ENCODE measurements around the gene ARGLU1. TPM values are rescaled to one million over a fixed set of nuclear protein-coding genes. Genes with fewer than 3 reads are reported as not detected.

Gene ARGLU1
- polyA plus RNA-seq, 3 donors, result 22.4 to 168 (median 27.2) TPM

GRCh38 chr13:106609116-106609515 lies 41.2 kb upstream of the ARGLU1 start:
- no peak overlapping the region for H3K4me2 ChIP-seq (replicated peaks; ENCODE audit: extremely low read depth, low read length, poor library complexity, severe bottlenecking)
- no peak overlapping the region for H3K27ac ChIP-seq (ENCODE audit: low read depth in 1 of 2, low read length in 2 of 2)
- TF ChIP-seq CTCF (IDR thresholded peaks at IDR 0.05), result no peak
- Mint-ChIP-seq H3K27me3 (ENCODE audit: low read depth in 3 of 3) (peaks cover 0 to 7% (median 1%) of the 10 kb centered on the region in 3 donors), H3K9me3 (peaks cover 0 to 6% (median 3%) of the 10 kb centered on the region in 7 donors), H3K4me3 (no peak overlapping the region), H3K4me1 (peaks cover 4% of the 10 kb centered on the region), H3K27ac (no peak overlapping the region), H3K36me3 (no peaks in the 10 kb centered on the region)
- H3K9ac ChIP-seq (ENCODE audit: insufficient read depth, low read length, poor library complexity, severe bottlenecking), result no peak overlapping the region
- intact Hi-C loops (cut with micrococcal nuclease), result no loop called here
- no peak overlapping the region for H3K4me3 ChIP-seq (replicated peaks in 1 of 3; ENCODE audit: low read depth in 2 of 3, low read length in 3 of 3)
- no peak overlapping the region for H2AFZ ChIP-seq (ENCODE audit: insufficient read depth, low read depth, low read length, poor library complexity, severe bottlenecking)
- no peaks in the 10 kb centered on the region for H3K9me3 ChIP-seq (replicated peaks in 1 of 2; ENCODE audit: control insufficient read depth in 1 of 2, insufficient read depth in 1 of 2, low read length in 2 of 2)
- H3K36me3 ChIP-seq (replicated peaks in 1 of 2; ENCODE audit: control insufficient read depth in 1 of 2, insufficient read depth in 2 of 2, low read length in 2 of 2), result no peaks in the 10 kb centered on the region
- no peaks in the 10 kb centered on the region for H3K4me1 ChIP-seq (ENCODE audit: control insufficient read depth in 1 of 2, insufficient read depth in 2 of 2, low read length in 2 of 2)
- WGBS (ENCODE audit: insufficient coverage), result 57% methylated on average over 5 of the region's 5 CpGs
- no peak for DNase-seq
- no peaks in the 10 kb centered on the region for H4K20me1 ChIP-seq (ENCODE audit: insufficient read depth, low read length)
- no peaks in the 10 kb centered on the region for H3K27me3 ChIP-seq (ENCODE audit: control insufficient read depth in 2 of 2, insufficient read depth in 2 of 2, low read length in 2 of 2)
- H3K79me2 ChIP-seq (ENCODE audit: insufficient read depth, low read length), result no peaks in the 10 kb centered on the region

- peaks cover 0 to 9% (median 3%) of the 10 kb centered on the region in 7 donors for H3K9me3 Mint-ChIP-seq
- no peak overlapping the region for H3K4me3 Mint-ChIP-seq
These were observed 35.6 kb upstream of the ARGLU1 start for GRCh38 chr13:106603546-106603945.

More at GRCh38 chr13:106603546-106603945, 35.6 kb upstream of the ARGLU1 start:
- H3K27me3 ChIP-seq (ENCODE audit: control insufficient read depth in 2 of 2, insufficient read depth in 2 of 2, low read length in 2 of 2), result no peaks in the 10 kb centered on the region
- no peaks in the 10 kb centered on the region for H3K79me2 ChIP-seq (ENCODE audit: insufficient read depth, low read length)
- no peaks in the 10 kb centered on the region for H3K36me3 ChIP-seq (replicated peaks in 1 of 2; ENCODE audit: control insufficient read depth in 1 of 2, insufficient read depth in 2 of 2, low read length in 2 of 2)
- no peaks in the 10 kb centered on the region for H3K9me3 ChIP-seq (replicated peaks in 1 of 2; ENCODE audit: control insufficient read depth in 1 of 2, insufficient read depth in 1 of 2, low read length in 2 of 2)
- 40% methylated on average over 2 of the region's 7 CpGs for WGBS (ENCODE audit: insufficient coverage)
- H2AFZ ChIP-seq (ENCODE audit: insufficient read depth, low read depth, low read length, poor library complexity, severe bottlenecking), result no peak overlapping the region
- no peak overlapping the region for H3K9ac ChIP-seq (ENCODE audit: insufficient read depth, low read length, poor library complexity, severe bottlenecking)
- TF ChIP-seq CTCF (IDR thresholded peaks at IDR 0.05), result no peak
- Mint-ChIP-seq H3K36me3 (no peaks in the 10 kb centered on the region), H3K27ac (no peak overlapping the region), H3K27me3 (ENCODE audit: low read depth in 3 of 3) (peaks cover 0 to 2% (median 1%) of the 10 kb centered on the region in 3 donors), H3K4me1 (no peaks in the 10 kb centered on the region)
- no peak overlapping the region for H3K27ac ChIP-seq (ENCODE audit: low read depth in 1 of 2, low read length in 2 of 2)
- no peaks in the 10 kb centered on the region for H3K4me1 ChIP-seq (ENCODE audit: control insufficient read depth in 1 of 2, insufficient read depth in 2 of 2, low read length in 2 of 2)
- no peak for DNase-seq
- no peaks in the 10 kb centered on the region for H4K20me1 ChIP-seq (ENCODE audit: insufficient read depth, low read length)
- no peak overlapping the region for H3K4me2 ChIP-seq (replicated peaks; ENCODE audit: extremely low read depth, low read length, poor library complexity, severe bottlenecking)
- intact Hi-C loops (cut with micrococcal nuclease), result no loop called here
- H3K4me3 ChIP-seq (replicated peaks in 1 of 3; ENCODE audit: low read depth in 2 of 3, low read length in 3 of 3), result no peak overlapping the region

Measured in CD14-positive monocyte (primary cell).